ENCODE measurements around the gene DCAF6.

- no peak for TF ChIP-seq GATA3 (IDR thresholded peaks at IDR 0.05; ENCODE audit: low read depth, low read length)
- no peak for TF ChIP-seq GATA2 (IDR thresholded peaks at IDR 0.05; ENCODE audit: low read depth, low read length)
These were observed 21.2 kb downstream of the DCAF6 start for GRCh38 chr1:167957710-167958109.
